ENCODE data around the gene YPEL2. TPM values are rescaled to one million over a fixed set of nuclear protein-coding genes. Genes with fewer than 3 reads are reported as not detected.

Gene YPEL2
- total and polyA plus RNA-seq, 2 of the 13 experiments (the other 11 are each of a cell fraction or from before 2014, with no cell fraction given), result 8.5 to 21.1 TPM

GRCh38 chr17:59367657-59368045 lies 36.2 kb downstream of the YPEL2 start:
- DNase-seq (ENCODE audit: low spot score), result peak; percentile 46
- Histone ChIP-seq H3K27me3 (ENCODE audit: control insufficient read depth in 1 of 2, insufficient read depth in 2 of 2, low read length in 2 of 2) (no peaks in the 10 kb centered on the region), H3K4me2 (ENCODE audit: low read depth, low read length) (peak overlapping the region; percentile 92), H3K9ac (ENCODE audit: insufficient read depth, low read depth, low read length) (peak overlapping the region; percentile 58), H3K9me3 (ENCODE audit: low read length) (no peaks in the 10 kb centered on the region), H3K4me1 (ENCODE audit: insufficient read depth, low read length) (peaks cover 90% of the 10 kb centered on the region), H3K79me2 (ENCODE audit: insufficient read depth, low read length) (peaks cover 14% of the 10 kb centered on the region), H4K20me1 (ENCODE audit: insufficient read depth, low read length) (no peaks in the 10 kb centered on the region), H2AFZ (ENCODE audit: low read length) (no peak overlapping the region), H3K4me3 (replicated peaks in 1 of 3; ENCODE audit: insufficient read depth in 1 of 3, low read depth in 2 of 3, low read length in 3 of 3) (peak overlapping the region in 2 of 3 experiments; percentile 25 to 62; a peak in 2 of 6 replicates), H3K36me3 (replicated peaks in 1 of 2; ENCODE audit: control insufficient read depth in 1 of 2, insufficient read depth in 2 of 2, low read length in 2 of 2) (peaks cover 2% of the 10 kb centered on the region in 2 experiments; a peak in 4 of 5 replicates), H3K27ac (ENCODE audit: extremely low read length, insufficient read depth, low read length) (peak overlapping the region; percentile 76)
- BruUV-seq (replicated peaks), result no TSS peak
- ATAC-seq, result peak; percentile 6; the same call in 2 of the 3 replicates
- ChIA-PET CTCF (ENCODE audit: low intra/inter-chr PET ratio, low total read pairs) (no interaction called here), POLR2A (interaction anchor here (0.7 to 1.0 kb wide), 3 partner anchors 28 to 102 kb away, joined by 3 to 4 read pairs (median 3); no protein-coding TSS in a partner anchor)
- peak; percentile 40 for FAIRE-seq
- 0% methylated on average over 1 of the region's 1 CpG for WGBS (ENCODE audit: low lambda C conversion rate)
- in situ Hi-C loops (cut with HindIII; ENCODE audit: extremely low pct_ligation_motif_present, low pct_unique_long_range_greater_than_20kb) (loop anchor here (5.0 kb wide), 2 partner anchors 35 to 55 kb away; partner anchors contain the start of gene YPEL2), intact Hi-C loops (cut with micrococcal nuclease; ENCODE audit: unreplicated experiment) (loop anchor here (1.0 to 2.0 kb wide), 3 partner anchors 17 to 63 kb away; no protein-coding TSS in a partner anchor)
- TF ChIP-seq RARA (CRISPR knock-in tag; IDR thresholded peaks at IDR 0.05) (0 out of 2 replicates have a peak, but pooled peaks have one; percentile 28), ZSCAN25 (CRISPR knock-in tag; IDR thresholded peaks at IDR 0.05) (no peak), ARNTL (CRISPR knock-in tag; IDR thresholded peaks at IDR 0.05) (no peak), CERS6 (CRISPR knock-in tag; IDR thresholded peaks at IDR 0.05) (no peak), PHB2 (IDR thresholded peaks at IDR 0.05; ENCODE audit: partially characterized antibody) (no peak), ZNF260 (CRISPR knock-in tag; IDR thresholded peaks at IDR 0.05; ENCODE audit: borderline replicate concordance, low read depth) (no peak), ZNF253 (CRISPR knock-in tag; IDR thresholded peaks at IDR 0.05; ENCODE audit: borderline replicate concordance) (no peak), HIC2 (CRISPR knock-in tag; IDR thresholded peaks at IDR 0.05; ENCODE audit: low read depth) (no peak), SRY (CRISPR knock-in tag; IDR thresholded peaks at IDR 0.05) (no peak), KLF11 (CRISPR knock-in tag; IDR thresholded peaks at IDR 0.05) (no peak), MAFG (CRISPR knock-in tag; IDR thresholded peaks at IDR 0.05) (no peak), FOXO1 (CRISPR knock-in tag; IDR thresholded peaks at IDR 0.05) (no peak), MNT (IDR thresholded peaks at IDR 0.05) (no peak), KLF12 (CRISPR knock-in tag; IDR thresholded peaks at IDR 0.05; ENCODE audit: borderline replicate concordance) (no peak), MAZ (IDR thresholded peaks at IDR 0.05; ENCODE audit: borderline replicate concordance, low read depth, low read length) (no peak), MAZ (CRISPR knock-in tag; IDR thresholded peaks at IDR 0.05; ENCODE audit: low read depth) (no peak), SP140L (CRISPR knock-in tag; IDR thresholded peaks at IDR 0.05; ENCODE audit: borderline replicate concordance) (no peak), ARHGAP35 (CRISPR knock-in tag; IDR thresholded peaks at IDR 0.05; ENCODE audit: borderline replicate concordance) (no peak), SP4 (CRISPR knock-in tag; IDR thresholded peaks at IDR 0.05) (peak; percentile 41; the same call in 1 of the 2 replicates), ZNF773 (CRISPR knock-in tag; IDR thresholded peaks at IDR 0.05; ENCODE audit: borderline replicate concordance) (no peak), TBX3 (IDR thresholded peaks at IDR 0.05; ENCODE audit: borderline replicate concordance) (0 out of 2 replicates have a peak, but pooled peaks have one; percentile 40), ATF3 (CRISPR knock-in tag; IDR thresholded peaks at IDR 0.05) (peak; percentile 17; the same call in 1 of the 2 replicates)
